CD4-positive, alpha-beta T cell treated with Interleukin-4 for 4 hours (primary cell): ENCODE measurements around the gene OFD1.

Experiments used
- DNase-seq: peaks from one replicate; pipeline ENCODE4 v3.0.0-alpha.2; 2020

The OFD1 gene

DNA sequence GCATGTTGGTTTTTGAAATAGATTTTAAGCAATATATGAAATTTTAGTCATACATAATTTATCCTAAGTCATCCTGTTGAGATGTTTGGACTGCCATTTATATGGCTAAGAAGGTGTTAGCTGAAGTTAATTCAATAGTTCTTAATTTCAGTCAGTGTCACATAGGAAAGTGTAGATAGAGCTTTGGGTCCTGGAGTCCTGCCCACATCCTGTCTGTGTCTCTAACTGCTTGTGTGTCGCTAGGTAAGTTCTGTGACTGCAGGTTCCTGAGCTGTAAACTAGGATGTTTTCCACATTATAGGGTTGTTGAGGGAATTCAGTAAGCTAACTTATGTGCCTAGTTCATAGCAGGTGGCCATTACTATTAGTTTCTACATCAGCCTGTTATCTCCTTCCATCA is 20.7 kb downstream of the OFD1 start:
- DNase-seq, result no peak

DNA sequence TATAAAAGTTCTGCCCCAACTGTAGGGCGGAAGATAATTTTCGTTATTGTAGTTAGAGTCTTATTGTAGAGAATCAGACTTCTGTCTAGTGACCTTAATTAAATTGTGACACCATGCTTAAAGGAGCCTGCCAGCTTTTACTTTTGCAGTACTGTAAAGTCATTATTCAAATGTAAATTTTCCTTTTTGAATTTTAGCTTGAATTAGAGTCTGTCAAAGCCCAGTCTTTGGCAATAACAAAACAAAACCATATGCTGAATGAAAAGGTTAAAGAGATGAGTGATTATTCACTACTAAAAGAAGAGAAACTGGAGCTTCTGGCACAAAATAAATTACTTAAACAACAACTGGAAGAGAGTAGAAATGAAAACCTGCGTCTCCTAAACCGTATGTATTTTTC is 21.8 kb downstream of the OFD1 start:
- no peak for DNase-seq

DNA sequence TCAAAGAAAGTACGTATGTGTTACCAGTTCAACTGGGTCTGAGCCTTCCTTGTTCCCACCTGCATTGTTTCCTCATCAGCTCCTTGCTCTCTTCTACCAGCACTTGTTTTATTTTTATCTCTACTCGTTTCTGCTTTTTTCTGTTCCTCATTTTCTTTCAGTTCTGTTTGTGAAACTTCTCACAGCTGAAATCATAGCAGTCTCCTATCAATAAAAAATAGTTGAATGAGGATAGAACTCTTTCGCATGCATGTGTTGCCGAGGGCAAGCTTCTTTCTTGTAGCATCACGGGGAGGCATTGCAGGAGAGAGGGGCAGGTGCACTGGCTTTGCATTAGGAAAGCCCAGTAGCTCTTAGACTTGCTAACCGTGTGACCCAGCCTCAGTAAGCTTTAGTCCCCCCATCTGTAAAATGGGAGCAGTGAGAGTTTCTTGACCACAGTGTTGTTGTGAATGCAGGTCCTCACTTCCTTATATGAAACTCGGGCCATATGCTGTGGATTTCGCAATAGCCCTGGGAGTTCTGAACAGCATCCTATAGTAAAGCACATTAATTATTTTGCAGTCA is 24.7 kb downstream of the OFD1 start:
- no peak for DNase-seq

DNA sequence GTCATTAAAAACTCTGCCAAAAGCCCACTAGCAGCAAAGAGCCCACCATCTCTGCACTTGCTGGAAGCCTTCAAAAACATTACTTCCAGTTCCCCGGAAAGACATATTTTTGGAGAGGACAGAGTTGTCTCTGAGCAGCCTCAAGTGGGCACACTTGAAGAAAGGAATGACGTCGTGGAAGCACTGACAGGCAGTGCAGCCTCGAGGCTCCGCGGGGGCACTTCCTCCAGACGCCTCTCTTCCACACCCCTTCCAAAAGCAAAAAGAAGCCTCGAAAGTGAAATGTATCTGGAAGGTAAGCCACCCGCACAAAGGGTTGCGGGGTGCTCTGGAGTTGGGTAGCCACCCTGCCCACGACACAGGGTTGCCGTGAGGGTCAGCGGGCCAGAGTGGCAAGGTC is 25.9 kb downstream of the OFD1 start:
- DNase-seq, result no peak

DNA sequence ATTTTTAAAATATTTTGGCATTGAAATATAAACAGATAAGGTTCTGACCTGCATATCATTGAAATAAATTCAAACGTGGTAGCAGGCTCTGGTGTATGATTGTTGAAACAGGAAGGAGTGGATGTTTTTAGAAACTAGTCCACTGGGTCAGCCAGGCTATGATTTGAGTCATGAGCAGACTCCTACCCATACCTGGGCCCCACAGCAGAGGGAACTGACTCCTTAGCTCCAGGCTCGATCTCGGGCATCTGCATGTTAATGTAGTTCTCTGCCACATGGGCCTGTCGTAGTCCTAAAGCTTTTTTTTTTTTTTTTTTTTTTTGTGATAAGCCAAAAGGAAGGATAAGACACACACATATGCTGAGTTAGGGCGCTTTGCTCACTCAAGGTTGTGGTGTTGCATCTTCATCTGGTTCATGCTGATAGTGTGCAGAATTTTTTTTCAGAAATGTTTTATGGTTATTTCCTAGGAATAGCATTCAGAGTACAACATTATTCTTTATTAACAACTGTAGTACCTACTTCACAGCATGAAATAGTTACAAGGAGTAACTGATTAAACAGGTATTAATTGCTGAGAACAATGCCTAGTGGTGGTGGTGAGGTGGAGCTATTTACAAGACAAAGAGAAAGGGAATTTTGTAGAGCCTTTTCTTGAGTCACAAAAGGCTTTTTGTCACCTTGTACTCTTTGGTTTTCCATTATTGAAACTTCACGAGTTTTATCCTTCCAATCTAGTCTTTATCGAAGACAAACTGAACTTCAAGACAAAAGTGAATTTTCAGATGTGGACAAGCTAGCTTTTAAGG is 27.3 kb downstream of the OFD1 start:
- no peak for DNase-seq

DNA sequence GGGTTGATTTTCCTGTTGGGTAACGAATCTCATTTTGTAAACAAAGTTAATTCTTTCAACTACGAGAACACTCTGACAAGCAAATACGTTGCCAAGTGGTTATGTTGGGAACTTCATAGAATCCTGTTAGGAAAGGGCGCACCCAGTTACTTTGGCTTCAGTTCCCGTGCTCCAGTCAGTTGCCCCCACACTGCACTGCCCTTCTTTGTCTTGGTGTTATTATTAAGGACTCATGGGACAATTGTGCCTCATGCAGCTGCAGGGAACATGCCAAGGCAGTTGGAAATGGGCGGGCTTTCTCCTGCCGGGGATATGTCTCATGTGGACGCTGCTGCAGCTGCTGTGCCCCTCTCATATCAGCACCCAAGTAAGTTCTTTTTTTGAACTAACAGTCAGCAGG is 28.9 kb downstream of the OFD1 start:
- no peak for DNase-seq

DNA sequence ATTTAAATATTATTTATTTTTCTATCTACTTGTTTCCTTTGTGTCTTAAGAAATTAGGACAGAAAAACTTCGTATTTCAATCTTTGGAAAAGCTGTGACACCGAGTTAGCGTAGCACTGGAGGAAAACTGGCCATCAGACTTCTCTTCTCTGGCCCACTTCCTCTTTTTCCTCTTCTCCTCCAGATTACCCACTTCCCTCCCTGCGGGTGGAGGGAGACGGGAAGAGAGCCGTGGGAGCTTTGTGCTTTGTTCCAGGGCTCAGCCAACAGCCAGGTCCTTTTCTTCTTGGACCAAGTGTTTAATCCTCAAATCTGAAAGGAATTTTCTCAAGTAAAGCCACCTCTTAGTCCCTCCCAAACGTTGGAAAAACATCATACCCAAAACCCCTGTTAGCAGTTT is 29.7 kb downstream of the OFD1 start:
- no peak for DNase-seq

DNA sequence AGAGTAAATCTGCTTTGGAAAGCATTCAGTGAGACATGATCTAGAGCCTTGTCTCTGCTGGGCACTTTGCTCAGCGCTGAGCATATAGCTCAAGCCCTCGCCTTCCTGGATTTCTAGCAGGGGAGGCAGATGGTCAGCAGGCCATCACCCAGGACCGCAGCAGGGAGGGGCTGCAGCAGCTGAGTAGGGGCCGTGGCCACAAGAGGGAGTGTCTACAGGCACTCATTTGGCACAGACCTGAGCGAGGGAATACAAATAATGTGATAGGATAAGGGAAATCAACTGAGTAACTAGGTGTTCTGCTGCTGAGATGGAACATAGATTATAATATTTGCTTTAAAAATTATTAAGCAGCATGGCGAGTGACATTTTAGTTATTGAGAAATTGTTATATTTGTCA is 30.2 kb downstream of the OFD1 start:
- DNase-seq, result no peak

DNA sequence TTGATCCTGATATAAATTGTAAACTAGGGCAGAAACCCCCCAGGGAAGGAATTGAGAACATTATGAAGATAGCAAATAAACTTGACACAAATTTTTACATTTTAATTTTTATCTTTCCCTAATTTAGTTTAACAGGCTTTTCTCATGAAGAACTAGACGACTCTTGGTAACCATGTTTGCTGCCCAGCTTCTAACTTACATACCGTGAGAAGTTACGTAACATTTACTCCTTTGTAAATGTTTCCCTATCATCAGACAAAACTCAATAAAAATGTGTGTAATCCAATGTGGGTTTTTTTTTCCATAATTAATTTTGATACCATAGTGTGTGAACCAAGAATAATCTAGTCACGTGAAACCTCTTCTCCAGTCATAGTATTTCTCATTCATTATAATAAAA is 34.4 kb downstream of the OFD1 start:
- no peak for DNase-seq

DNA sequence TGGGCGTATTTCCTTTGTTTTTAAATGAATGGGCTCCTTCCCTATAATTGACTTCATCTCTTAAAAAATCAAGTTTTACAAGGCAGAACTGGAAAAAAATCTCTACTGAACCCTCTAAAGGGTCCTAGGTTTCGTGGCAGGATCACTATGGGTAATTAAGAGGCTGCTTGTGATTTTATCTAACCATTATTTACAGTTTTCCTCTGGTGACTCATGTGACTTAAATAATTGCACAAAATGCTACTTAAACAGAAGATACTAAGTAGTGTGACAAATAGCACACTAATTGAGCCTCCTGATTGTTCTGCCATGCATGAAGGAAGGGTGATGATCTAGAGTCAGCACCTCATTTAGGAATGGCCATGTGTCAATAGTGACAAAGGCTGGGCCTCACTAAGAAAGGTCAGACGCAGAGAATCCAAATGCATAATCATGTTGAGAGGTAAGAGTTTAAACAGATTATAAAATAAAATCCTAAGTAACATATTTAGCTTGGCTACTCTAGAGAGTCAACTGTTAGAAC is 35.5 kb downstream of the OFD1 start:
- no peak for DNase-seq

DNA sequence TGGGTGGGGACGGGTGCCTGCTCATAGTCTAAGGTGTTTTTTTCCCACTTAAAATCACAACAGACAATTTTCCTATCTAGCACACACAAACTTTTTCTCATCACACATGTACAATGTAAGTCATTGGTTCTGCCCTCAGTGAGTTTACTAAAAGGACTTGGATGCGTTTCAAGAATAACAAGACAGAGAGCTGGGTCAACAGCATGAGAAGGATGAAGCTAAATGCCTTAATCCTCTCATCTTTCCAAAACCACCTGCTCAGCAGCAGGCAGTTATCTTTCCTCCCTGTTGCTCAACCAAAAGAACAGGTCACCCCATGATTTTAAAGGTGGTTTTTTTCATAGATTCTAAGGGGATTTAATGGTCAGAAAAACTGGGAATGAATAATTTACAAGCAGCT is 40.1 kb downstream of the OFD1 start:
- DNase-seq, result no peak

DNA sequence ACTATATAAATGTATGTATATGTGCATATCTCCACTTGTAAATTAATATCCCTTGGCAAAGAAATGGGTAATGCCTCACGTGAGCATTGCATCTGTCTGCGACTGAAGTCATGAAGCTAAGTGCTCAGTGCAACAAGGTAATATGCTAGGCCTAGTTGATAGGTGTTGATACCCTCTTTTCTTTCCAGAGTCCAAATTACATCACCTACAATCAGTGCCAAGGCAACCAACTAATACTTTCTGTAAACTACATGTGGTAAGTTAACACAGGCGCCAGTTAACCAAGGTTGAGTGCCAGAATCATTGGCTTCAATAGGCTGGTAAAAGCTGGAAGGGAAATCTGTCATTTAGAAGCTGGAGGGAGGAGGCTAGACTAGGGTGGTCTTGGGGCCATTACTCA is 41.3 kb downstream of the OFD1 start:
- no peak for DNase-seq

DNA sequence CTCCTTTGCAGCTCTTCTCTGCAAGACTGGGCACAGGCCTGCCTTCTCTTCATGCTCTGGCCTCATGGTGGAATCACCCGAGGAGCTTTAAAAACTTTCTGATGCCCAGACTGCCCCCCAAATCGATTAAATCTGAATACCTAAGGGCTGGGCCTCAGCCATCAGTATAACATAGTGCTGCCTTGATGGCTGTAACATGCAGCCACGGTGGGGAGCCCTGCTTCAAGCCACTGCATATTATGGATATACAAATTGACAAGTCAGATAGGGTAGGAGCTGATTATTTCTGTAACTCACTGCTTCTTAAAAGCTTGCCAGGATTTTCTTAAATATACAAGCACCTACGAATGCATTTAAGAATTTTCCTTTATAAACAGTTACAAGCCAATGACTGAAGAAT is 41.8 kb downstream of the OFD1 start:
- no peak for DNase-seq

DNA sequence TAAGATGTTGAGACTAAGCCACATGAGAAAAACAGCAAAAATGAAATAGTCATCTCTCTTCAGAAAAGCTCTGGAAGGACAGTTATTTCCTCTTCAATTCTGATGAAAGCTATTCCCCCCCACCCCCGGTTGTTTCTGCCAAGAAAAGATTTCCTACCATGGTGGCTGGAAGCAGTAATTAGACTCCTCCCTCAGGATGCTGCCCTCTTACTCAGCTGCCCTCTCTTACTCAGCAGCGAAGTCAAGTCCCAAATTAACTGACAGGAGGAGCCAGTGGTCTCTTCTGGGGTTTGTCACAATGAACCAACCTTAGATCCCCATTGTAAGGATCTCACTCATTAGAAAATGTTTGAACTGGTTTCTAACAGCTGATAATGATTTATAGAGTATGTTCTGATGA is 44.4 kb downstream of the OFD1 start:
- no peak for DNase-seq

DNA sequence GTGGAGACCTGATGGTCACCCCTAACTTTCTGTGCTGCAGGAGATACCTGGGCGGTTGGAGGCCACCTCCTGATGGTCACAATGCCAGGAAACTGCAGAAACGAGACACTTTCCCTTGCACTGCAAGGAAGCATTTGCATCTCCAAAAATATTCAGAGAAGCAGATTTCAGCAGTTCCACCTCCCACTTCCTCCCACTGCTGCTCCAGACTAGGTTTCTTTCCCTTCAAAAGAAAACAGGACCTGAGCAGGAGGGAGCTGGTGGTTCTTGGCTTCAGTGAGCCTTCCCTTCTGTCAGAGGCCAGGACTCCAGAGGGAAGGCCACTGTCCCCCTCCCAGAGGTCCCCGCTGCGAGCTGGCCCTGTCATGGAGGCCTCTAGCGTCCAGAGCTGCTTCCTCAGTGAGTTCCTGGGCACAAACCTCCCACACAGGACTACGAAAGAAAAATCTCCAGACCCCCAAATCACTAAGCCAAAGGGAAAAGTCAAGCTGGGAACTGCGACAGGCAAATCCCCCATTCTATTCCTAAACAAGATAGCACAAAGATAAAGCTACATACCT is 46.4 kb downstream of the OFD1 start:
- DNase-seq, result no peak

DNA sequence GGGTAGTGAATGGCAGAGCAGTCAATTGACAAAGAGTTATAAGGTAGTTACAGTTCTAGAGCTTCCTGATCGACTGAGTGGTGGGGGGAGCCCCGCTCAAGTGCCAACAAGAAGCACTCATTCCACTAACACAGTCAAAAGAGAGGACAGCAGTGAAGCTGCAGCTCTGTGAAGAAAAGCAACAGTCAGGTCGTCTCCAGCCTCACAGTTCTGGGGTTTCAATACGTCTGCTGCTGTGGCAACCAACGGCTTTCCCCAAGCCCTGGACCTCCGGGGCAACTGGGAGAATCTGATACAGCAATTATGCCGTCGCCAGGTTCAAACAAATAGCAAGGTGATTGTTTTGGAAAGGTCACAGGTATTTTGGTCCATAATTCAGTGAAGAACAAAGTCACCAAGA is 51.5 kb downstream of the OFD1 start:
- no peak for DNase-seq

DNA sequence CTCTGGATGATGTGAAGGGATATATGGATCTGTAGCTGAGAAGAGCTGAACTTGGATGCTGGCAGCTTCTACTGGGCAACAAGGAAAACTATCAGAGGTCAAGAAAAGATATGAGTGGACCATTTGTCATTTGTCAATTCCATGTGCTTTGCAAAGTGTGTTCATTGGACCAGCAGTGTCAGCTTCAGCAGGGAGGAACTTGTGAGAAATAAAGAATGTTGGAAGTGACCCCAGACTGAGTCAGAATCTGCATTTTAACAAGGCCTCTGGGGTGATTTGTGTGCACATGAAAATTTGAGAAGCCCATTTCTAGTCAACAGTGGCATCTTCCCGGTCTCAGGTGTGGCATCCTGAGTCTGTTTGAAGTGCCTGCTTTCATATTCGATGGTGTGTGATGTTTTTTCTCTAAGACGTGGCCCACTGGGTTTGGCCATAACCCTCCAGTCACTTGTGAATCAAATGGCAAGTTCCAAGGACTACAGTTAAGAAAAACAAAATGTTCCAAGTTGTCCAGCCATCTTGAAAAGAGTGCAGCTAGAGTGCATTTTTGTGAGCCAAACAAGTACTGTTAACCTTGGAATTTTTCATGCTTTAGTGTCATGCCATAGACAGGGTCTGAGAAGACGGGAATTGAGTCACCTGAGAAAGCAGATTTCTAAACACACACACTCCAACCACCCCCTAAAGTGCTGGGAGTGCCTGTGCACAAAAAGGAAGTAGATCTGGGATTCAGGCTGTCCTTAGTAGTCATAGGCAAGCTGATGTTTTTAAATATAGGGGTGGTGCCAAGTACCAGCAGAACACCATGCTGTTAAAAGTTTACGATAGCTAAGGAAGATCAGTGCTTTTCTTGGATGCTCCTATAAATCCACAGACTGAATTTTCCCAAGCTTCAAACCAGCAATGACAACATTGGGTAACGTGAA is 55.9 kb downstream of the OFD1 start:
- DNase-seq, result no peak

DNA sequence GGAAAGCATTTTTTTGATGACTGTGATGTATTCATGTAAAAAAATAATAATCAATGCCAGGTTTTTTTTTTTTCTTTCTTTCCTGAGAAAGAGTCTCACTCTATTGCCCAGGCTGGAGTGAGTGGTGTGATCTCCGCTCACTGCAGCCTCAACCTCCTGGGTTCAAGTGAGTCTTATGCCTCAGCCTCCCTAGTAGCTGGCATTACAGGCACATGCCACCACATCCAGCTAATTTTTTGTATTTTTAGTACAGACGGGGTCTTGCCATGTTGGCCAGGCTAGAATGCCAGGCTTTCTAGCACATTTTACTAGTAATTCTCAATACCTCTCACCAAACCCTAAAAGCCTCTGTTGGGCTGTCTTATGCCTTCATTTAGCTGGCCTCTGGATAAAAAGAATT is 56.6 kb downstream of the OFD1 start:
- no peak for DNase-seq

DNA sequence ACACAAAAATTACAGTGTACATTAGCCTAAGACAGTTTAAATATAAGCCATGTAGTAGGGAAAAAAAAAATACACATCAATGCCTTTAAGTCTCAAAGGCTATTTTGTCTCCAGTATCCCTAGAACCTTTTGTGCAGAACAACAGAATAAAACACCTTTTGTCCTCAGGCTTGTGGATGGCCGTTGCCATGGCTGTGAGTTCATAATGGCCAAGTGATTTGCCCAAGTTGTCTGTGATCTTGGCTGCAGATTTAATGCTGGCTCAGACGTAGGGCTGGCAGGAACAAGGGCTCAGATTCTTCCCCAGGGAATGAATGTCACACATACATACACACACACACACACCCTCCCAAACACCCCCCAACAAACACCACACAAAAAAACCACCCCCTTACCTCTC is 57.0 kb downstream of the OFD1 start:
- no peak for DNase-seq

DNA sequence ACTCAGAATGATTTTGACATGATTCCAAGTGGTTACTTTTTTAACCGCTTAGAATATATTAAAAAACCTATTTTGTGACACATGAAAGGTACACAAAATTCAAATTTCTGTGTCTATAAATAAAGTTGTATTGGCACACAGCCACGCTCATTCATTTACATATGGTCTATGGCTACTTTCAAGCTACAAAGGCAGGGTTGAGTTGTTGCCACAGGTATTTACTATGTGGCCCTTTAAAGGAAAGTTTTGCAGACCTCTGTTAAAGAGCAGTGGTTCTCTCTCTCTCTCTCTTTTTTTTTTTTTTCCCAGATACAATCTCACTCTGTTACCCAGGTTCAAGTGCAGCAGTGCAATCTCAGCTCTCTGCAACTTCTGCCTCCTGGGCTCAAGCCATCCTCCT is 59.3 kb downstream of the OFD1 start:
- DNase-seq, result no peak

DNA sequence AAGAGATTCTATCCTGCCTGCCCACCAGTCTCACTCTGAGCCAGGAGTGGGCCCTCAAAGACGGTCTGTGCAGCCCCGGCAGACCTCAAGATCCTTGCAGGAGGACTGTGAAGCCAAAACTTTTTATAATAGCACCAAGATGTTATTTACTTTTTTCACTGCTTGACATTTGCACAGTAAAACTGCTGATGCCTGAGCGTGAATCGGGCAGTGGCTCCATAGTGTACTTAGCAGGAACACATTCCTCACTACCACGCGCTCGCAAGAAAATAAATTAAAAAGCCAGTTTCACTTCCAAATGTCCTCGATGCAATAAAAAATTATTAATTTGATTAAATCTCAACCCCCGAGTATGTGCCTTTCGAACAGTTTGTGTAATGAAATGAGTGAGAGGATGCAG is 59.9 kb downstream of the OFD1 start:
- no peak for DNase-seq

DNA sequence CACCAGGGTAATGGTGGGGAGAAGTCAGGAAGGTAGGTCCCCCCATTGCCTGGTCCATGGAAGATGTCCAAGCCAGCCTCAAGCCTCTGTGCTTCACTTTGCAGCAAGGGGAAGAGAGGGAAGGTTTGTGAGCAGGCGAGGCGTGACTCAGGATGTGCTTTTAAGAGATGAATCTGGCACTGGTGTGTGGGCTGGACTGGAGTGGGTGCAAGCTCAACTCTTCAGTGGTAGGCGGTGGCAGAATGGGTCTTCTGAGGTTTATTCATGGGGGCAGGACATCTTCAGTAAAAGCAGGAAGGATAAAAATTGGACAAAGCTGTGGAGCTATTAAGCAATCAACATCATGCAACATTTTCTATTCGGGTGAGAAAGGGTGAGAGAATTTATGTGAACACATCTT is 63.0 kb downstream of the OFD1 start:
- no peak for DNase-seq

DNA sequence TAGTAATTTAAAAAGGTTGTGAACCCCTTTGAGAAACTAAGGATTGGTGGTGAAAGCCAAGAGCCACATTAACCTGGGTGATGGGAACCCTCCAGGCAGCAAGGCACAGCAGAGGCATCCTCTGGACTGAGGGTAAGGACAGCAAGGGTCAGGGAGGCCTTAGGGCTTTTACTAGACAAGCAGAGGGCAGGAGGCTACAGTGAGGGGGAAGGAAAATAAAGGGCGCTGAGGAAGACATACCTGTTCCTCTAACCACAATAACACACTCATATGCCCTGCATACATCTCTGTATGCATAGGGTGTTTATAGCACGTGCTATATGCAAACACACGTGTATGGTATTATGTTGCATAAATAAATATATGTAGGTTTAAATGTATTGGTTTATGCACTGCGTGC is 63.6 kb downstream of the OFD1 start:
- no peak for DNase-seq
